PC-9 (cell line): Measurements from ENCODE around the gene MOCOS. TPM values are rescaled to one million over a fixed set of nuclear protein-coding genes. Genes with fewer than 3 reads are reported as not detected.

Experiments
- BruUV-seq: library from RNA; stranded (reverse); fragments of 400-500 nt; replicated peaks from 2 replicates; lab custom pipeline; 2021; lab: Mats Ljungman, UMichigan
- CTCF ChIA-PET: fragments of 300-600 bp; sonication (Branson Sonifier 250); formaldehyde crosslinking; loops from one replicate; lab custom pipeline; 2022; ENCODE audit warnings: antibody characterized with exemption; lab: Charles Lee
- POLR2A ChIA-PET: fragments of 300-600 bp; sonication (Branson Sonifier 250); formaldehyde crosslinking; loops from one replicate; lab custom pipeline; 2022; ENCODE audit warnings: antibody characterized with exemption; ENCODE audit not compliant: unreplicated experiment; lab: Charles Lee
- DNase-seq, 2 experiments: peaks; one replicate each; pipeline versions ENCODE4 v3.0.0 to v3.0.0-alpha.2; 2015 to 2022; ENCODE audit warnings: mixed read lengths in 1 of 2
- H2AFZ ChIP-seq: fragments of 200-600 bp; sonication (generic); 2 replicates; pipeline ENCODE4 v1.8.1; 2017; ENCODE audit warnings: antibody characterized with exemption
- H3F3A ChIP-seq: fragments of 200-600 bp; sonication (generic); 2 replicates; pipeline ENCODE4 v1.8.1; 2017; ENCODE audit warnings: antibody characterized with exemption, mild to moderate bottlenecking, low read depth; ENCODE audit not compliant: insufficient read depth
- H3K27ac ChIP-seq: fragments of 200-600 bp; sonication (generic); 2 replicates; pipeline ENCODE4 v1.6.1; 2016; ENCODE audit warnings: mixed run types
- H3K27me3 ChIP-seq: fragments of 200-600 bp; sonication (generic); 2 replicates; pipeline ENCODE4 v1.6.1; 2016; ENCODE audit warnings: low read depth, mixed run types; ENCODE audit not compliant: insufficient read depth
- H3K36me3 ChIP-seq: fragments of 200-600 bp; sonication (generic); 2 replicates; pipeline ENCODE4 v1.6.1; 2016; ENCODE audit warnings: low read depth, mixed run types
- H3K4me1 ChIP-seq: fragments of 200-600 bp; sonication (generic); replicated peaks from 2 replicates; pipeline ENCODE4 v1.6.1; 2016; ENCODE audit warnings: mixed run types; ENCODE audit not compliant: insufficient read depth
- H3K4me2 ChIP-seq: fragments of 200-600 bp; sonication (generic); 2 replicates; pipeline ENCODE4 v1.6.1; 2017; ENCODE audit warnings: mixed run types
- H3K4me3 ChIP-seq: fragments of 200-600 bp; sonication (generic); 2 replicates; pipeline ENCODE4 v1.6.1; 2016; ENCODE audit warnings: mixed run types
- H3K79me2 ChIP-seq: fragments of 200-600 bp; sonication (generic); 2 replicates; pipeline ENCODE4 v1.6.1; 2017; ENCODE audit warnings: low read depth, mixed run types
- H3K9me2 ChIP-seq: fragments of 200-600 bp; sonication (generic); 2 replicates; pipeline ENCODE4 v1.8.1; 2017; ENCODE audit warnings: mild to moderate bottlenecking; ENCODE audit not compliant: insufficient read depth
- H3K9me3 ChIP-seq: fragments of 200-600 bp; sonication (generic); 2 replicates; pipeline ENCODE4 v1.8.1; 2016; ENCODE audit warnings: low read depth; ENCODE audit not compliant: insufficient read depth
- H4K20me1 ChIP-seq: fragments of 200-600 bp; sonication (generic); 2 replicates; pipeline ENCODE4 v1.8.1; 2017; ENCODE audit not compliant: insufficient read depth
- CTCF ChIP-seq: fragments of 200-600 bp; sonication (generic); conservative IDR thresholded peaks from 2 replicates; pipeline ENCODE4 v1.6.1; 2017; ENCODE audit warnings: mixed run types, antibody characterized with exemption, mild to moderate bottlenecking, moderate library complexity
- EZH2 ChIP-seq: fragments of 200-600 bp; sonication (generic); IDR thresholded peaks from 2 replicates; pipeline ENCODE4 v1.8.0; 2017; ENCODE audit warnings: antibody characterized with exemption, low read depth
- intact Hi-C: fragments of 100-400 bp; cut with micrococcal nuclease; formaldehyde crosslinking; loops from one replicate; pipeline ENCODE4 v1.10.0; 2022; ENCODE audit not compliant: unreplicated experiment
- total RNA-seq: library from RNA; stranded (reverse); gene quantifications from 2 replicates; pipeline ENCODE4 v1.2.3, GENCODE V29; 2021

MOCOS gene
- total RNA-seq, 1 experiment from 2014 or later, result 30.4 TPM

- intact Hi-C loops, result loop anchor here (5.0 to 10.0 kb wide), 3 partner anchors 73 to 456 kb away; no protein-coding TSS in a partner anchor
- no peak overlapping the region for H3K27ac ChIP-seq
- ChIA-PET POLR2A (no interaction called here), CTCF (no interaction called here)
- BruUV-seq, result TSS peak; percentile 36
- H3K9me2 ChIP-seq, result no peaks in the 10 kb centered on the region
- no peaks in the 10 kb centered on the region for H3K36me3 ChIP-seq
- no peaks in the 10 kb centered on the region for H4K20me1 ChIP-seq
- peak overlapping the region; percentile 74 for H3K4me2 ChIP-seq
- H3K27me3 ChIP-seq, result no peaks in the 10 kb centered on the region
- H3K9me3 ChIP-seq, result no peaks in the 10 kb centered on the region
- DNase-seq, result no peak
- H3K4me3 ChIP-seq, result peak overlapping the region; percentile 75; the same call in 1 of the 2 replicates
- H3F3A ChIP-seq, result no peaks in the 10 kb centered on the region
- no peak overlapping the region for H2AFZ ChIP-seq
- peaks cover 24% of the 10 kb centered on the region for H3K4me1 ChIP-seq
- H3K79me2 ChIP-seq, result peaks cover 48% of the 10 kb centered on the region
- no peak for TF ChIP-seq EZH2
- TF ChIP-seq CTCF, result no peak
Measured at GRCh38 chr18:36299015-36299414, 111.7 kb downstream of the MOCOS start.

GRCh38 chr18:36300211-36300610 is 112.9 kb downstream of the MOCOS start:
- BruUV-seq, result no TSS peak
- intact Hi-C loops, result loop anchor here (10.0 kb wide), 1 partner anchor 55 kb away; no protein-coding TSS in a partner anchor
- peaks cover 48% of the 10 kb centered on the region for H3K79me2 ChIP-seq

GRCh38 chr18:36301884-36302283 is 114.6 kb downstream of the MOCOS start:
- Histone ChIP-seq H2AFZ (no peak overlapping the region), H3K9me3 (no peaks in the 10 kb centered on the region), H3K36me3 (no peaks in the 10 kb centered on the region), H3K4me3 (no peak overlapping the region), H3K27me3 (no peaks in the 10 kb centered on the region), H3K79me2 (peaks cover 63% of the 10 kb centered on the region), H3K4me1 (peaks cover 31% of the 10 kb centered on the region), H3K9me2 (no peaks in the 10 kb centered on the region), H3F3A (no peaks in the 10 kb centered on the region), H4K20me1 (no peaks in the 10 kb centered on the region), H3K27ac (no peak overlapping the region), H3K4me2 (no peak overlapping the region)
- POLR2A ChIA-PET, result no interaction called here
- no TSS peak for BruUV-seq
- no peak for DNase-seq
- no peak for TF ChIP-seq CTCF
- no peak for TF ChIP-seq EZH2
- intact Hi-C loops, result loop anchor here (10.0 kb wide), 1 partner anchor 53 kb away; no protein-coding TSS in a partner anchor
- CTCF ChIA-PET, result no interaction called here

More at GRCh38 chr18:36300211-36300610, 112.9 kb downstream of the MOCOS start:
- POLR2A ChIA-PET, result no interaction called here
- CTCF ChIA-PET, result no interaction called here
- Histone ChIP-seq H3K27me3 (no peaks in the 10 kb centered on the region), H4K20me1 (no peaks in the 10 kb centered on the region), H3K9me2 (no peaks in the 10 kb centered on the region), H3F3A (no peaks in the 10 kb centered on the region), H3K9me3 (no peaks in the 10 kb centered on the region), H3K27ac (no peak overlapping the region), H3K4me3 (no peak overlapping the region), H2AFZ (no peak overlapping the region), H3K4me2 (peak overlapping the region; percentile 74; the same call in 1 of the 2 replicates), H3K4me1 (peaks cover 24% of the 10 kb centered on the region), H3K36me3 (no peaks in the 10 kb centered on the region)
- no peak for TF ChIP-seq CTCF
- no peak for TF ChIP-seq EZH2
- no peak for DNase-seq
